Measurements from ENCODE around the gene CLDN4.
"Not testable (repeated sequence)": the region's sequence is repeated elsewhere in the genome, so short reads cannot be mapped to it uniquely, and the experiment has no call there.

Gene CLDN4

DNA sequence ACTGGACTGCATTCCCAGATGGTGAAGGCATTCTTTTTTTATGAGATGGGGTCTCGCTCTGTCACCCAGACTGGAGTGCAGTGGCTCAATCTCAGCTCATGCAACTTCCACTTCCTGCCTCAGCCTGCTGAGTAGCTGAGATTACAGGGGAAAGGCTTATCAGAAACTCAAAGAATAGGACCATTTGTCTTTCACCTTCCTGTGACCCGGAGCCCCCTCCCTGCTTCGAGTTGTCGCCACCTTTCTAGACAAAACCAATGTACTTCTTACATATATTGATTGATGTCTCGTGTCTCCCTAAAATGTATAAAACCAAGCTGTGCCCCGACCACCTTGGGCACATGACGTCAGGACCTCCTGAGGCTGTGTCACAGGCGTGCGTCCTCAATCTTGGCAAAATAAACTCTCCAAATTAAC lies 13.3 kb downstream of the CLDN4 start:
- DNase-seq: no peak

DNA sequence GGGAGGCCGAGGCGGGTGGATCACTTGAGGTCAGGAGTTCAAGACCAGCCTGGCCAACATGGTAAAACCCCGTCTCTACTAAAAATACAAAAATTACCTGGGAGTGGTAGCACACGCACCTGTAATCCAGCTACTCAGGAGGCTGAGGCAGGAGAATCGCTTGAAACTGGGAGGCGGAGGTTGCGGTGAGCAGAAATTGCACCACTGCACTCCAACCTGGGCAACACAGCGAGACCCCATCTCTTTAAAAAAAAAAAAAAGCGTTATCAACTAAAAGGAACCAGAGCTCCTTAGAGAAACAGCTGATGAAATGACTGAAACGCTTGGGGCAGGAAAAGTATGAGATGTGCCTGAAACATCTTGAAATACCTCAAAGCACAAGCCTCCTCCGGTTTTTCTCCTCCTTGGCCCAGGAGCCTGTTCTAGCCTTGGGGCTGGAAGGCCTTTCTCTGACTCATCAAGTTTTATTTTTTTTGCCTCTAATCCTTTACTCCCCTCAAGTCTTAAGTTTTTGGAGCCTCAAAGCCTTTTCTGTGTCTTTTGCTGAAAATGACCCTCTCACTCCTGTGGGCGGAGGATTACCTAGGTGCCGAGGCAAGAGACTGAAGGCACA lies 14.2 kb downstream of the CLDN4 start:
- peak; percentile 68 for DNase-seq

DNA sequence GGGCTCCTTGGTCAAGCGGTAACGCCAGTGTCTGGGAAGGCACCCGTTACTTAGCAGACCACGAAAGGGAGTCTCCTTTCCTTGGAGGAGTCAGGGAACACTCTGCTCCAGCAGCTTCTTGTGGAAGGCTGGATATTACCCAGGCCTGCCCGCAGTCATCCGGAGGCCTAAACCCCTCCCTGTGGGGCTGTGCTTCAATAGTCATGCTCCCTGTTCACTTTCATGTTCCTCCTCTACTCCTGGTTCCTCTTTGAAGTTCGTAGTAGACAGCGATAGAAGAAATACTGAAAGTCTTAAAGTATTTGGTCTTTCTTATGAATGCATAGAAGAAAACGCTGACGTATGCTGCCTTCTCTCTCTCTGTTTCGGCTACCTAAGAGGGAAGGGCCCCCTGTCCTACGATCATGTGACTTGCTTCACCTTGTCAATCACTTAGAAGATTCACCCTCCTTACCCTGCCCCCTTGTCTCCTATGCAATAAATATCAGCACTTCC lies 15.0 kb downstream of the CLDN4 start:
- DNase-seq: not testable (repeated sequence)

DNA sequence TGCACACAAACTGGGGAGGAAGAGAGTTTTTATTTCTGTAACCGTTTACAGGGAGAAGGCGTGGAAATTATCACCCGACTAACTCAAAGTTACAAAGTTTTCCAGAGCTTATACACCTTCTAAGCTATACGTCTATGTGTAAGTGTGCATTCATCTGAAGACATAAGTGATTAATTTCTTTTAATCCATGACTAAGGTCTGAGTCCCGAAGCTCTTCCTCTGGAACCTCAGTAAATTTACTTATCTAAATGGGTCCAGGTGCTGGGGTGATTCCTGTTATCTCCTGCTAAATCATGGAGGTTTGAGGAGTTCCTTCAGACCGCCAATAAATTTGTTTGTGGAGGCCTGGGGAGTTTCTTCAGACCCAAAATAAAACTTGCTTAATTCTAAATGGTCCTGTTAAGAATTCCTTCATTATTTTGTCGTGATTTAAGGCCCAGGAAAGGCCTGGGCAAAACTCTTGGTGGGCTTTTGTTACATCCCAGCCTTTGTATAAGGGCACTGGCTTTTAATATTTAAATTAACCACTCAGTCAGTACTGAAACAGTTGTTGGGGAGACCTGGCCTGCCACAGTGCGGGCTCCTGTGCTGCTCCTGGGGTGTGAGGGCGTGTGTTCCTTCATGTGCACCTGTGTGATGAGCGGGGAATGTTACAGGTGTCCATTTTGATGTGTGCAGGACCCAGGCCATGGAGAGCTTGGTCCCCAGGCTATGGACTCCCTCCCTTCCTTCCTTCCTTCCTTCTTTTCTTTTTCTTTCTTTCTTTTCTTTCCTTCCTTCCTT lies 17.3 kb downstream of the CLDN4 start:
- DNase-seq: no peak

DNA sequence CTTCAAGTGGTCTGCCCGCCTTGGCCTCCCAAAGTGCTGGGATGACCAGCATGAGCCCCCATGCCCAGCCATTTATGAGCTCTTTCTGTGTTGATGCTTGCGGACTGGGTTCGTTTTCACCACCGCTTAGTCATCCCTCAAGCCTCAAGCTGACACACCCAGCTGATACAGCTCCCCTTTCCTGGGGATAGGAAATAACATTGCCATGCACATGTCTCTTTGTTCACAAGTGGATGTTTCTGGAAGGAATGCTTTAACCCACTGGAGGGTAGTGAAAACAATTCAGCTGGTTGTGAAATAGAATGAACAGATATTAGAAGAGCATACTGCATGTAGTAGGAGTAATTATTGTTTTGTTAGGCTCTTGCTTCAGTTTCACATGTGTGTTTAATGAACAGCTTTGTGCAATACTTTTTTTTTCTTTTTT lies 20.0 kb downstream of the CLDN4 start:
- DNase-seq: peak; percentile 98

DNA sequence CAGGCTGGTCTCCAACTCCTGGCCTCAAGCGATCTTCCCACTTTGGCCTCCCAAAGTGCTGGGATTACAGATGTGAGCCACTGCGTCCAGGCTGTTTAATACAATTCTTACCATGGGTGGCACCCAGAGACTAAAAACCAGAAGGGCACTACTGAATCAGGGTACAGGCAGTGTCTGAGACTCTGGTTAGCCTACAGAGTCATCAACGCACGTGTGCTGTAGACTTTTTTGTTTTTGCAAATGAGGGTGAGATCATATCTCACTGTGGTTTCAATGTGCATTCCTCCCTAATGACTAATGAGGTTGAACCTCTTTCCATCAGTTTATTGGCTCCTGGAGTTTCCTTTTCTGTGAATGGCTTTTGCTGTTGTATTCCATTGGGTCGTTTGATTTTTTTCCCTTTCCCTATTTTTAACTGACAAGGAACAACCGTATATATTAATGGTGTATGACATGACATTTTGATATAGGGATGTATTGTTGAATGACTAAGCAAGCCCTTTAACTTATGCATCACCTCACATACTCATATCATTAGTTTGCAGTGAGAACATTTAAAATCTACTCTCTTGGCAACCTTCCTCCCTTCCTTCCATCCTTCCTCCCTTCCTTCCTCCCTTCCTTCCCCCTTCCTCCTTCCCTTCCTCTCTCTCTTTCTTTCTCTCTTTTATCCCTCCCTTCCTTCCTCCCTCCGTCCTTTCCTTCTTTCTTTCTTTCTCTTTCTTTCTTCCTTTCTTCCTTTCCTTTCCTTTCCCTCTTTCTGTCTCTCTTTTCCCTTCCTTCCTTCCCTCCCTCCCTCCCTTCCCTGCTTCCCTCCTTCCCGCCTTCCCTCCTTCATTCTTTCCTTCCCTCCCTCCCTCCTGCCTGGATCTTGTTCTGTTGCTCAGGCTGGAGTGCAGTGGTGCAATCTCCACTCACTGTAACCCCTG lies 20.9 kb downstream of the CLDN4 start:
- peak; percentile 99 for DNase-seq

DNA sequence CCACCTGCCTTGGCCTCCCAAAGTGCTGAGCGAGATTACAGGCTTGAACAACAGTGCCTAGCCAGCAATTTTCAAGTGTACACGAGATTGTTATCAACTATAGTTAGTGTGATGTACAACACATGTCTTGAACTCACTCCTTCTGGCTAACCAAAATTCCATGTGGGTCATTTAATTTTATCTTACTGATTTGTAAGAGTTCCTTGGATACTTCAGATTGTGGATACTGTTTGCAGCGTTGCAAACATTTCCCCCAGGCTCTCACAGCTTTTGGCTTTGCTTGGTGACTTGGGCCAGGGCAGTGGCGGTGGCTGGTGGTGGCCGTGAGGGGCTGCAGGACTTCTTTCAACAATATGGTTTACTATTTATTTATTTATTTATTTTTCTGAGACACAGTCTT lies 21.7 kb downstream of the CLDN4 start:
- no peak for DNase-seq

DNA sequence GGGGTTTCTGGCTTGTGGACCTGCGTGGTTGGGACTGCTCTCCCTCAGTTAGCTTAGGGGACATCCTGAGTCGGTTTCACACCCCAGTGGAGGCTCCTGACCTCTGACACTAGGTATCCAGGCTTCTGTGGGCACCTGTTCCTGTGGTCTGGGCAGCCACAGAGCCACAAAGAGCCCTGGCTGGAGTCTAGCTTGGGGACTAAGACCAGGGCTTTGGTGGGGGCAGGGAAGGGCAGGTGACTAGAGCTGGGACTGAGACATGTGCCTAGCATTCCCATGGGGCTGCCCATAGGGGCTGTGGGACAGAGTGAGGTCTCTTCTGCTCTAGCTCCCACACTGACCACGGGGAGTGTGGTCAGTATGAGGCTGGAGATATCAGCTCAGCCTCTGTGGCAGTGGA lies 26.1 kb downstream of the CLDN4 start:
- no peak for DNase-seq

DNA sequence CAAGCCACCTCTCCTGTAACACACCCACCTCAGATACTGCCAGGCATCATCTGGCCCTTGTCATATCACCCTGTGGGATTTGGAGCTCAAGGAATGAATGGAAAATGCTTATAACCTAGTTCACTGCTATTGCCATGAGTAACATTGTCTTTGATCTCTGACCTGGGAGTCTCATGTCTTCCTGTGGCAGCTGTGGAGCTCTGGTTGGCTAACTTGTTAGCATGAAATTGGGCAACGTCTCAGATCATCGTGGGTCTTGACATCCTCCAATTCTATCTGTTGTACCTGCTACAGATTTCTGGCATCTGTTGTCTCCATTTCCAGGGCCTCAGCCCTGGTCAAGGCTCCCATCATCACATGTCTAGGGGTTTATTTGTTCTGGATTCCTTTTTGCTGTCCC lies 28.0 kb downstream of the CLDN4 start:
- no peak for DNase-seq

DNA sequence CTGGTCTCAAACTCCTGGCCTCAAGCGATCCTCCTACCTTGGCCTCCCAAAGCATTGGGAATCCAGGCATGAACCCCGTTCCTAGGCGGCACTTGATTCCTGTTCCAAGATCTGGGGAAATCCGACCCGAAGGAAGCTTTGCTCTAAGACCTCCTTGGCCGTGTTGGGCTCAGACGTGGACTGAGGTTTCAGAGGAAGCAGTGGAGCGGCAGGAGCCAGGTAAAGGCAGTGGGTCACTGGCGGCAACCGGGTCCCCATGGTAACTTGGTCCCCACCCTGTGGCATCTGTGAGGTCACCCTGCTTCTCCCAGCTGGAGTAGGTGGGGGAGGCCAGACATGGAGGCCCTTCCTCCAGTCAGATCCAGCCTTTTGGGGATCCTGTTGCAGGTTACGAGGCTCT lies 30.1 kb downstream of the CLDN4 start, which contains the start of gene TMEM270:
TMEM270 (plus strand) TSS at position 301 of the 400 bp plus-strand sequence; CDS start at position 337, 36 bp downstream.
- no peak for DNase-seq

DNA sequence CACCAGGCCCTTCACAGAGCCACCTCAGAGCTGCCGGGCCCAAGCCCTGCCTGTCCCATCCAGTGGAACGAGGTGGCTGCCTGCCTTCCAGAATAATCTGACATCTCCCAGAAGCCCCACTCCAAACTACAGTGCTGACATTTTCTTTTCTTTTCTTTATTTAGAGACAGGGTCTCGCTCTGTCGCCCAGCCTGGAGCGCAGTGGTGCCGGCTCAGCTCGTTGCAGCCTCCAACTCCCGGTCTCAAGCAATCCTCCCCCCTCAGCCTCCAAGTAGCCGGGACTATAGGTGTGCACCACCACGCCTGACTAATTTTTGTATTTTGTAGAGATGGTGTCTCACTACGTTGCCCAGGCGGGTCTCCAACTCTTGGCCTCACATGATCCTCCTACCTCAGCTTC lies 30.5 kb downstream of the CLDN4 start:
- no peak for DNase-seq

DNA sequence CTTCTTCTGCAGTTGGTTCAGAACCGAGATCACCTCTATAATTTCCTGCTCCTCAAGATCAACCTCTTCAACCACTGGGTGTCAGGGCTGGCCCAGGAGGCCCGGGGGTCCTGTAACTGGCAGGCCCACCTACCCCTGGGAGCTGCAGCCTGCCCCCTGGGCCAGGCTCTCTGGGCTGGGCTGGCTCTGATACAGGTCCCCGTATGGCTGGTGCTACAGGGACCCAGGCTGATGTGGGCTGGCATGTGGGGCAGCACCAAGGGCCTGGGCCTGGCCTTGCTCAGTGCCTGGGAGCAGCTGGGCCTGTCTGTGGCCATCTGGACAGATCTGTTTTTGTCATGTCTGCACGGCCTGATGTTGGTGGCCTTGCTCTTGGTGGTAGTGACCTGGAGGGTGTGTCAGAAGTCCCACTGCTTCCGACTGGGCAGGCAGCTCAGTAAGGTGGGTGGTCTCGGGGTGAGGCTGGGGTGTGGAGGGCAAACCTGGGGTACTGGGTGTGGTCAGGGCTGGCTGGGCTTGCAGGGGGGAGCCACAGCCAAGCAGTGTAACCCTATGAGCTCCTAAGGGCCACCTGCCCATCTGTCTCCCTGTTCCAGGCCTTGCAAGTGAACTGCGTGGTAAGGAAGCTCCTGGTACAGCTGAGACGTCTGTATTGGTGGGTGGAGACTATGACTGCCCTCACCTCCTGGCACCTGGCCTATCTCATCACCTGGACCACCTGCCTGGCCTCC lies 34.4 kb downstream of the CLDN4 start:
- no peak for DNase-seq

DNA sequence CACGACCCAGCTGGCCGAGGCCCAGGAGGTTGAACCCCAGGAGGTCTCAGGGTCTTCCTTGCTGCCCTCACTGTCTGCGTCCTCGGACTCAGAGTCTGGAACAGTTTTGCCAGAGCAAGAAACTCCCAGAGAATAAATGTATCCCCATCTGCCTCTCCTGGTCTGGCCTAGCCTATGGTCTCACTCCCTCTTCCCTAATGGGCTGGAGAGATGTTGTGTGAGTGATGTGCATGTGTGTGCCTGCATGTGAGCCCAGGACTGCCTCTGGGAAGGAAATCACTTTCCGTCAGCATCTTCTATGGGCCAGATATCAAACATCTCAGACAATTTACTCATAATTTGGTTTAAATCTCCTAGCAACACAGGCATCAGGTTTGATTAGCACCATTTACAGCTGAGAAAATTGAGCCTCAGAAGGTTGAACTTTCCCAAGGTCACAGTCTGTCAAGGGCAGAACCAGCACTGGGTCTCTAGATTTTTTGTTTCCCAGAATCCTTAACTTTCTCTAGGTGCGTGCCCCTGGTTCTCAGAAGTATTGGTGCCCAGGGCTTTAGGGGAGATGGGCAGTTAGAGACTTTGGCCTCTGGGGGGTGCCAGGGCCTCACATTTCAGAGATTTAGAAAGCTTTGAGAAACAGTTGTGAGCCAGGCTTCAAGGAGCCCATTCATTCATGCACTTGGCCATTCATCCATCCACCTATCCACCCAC lies 35.1 kb downstream of the CLDN4 start:
- DNase-seq: peak; percentile 59

DNA sequence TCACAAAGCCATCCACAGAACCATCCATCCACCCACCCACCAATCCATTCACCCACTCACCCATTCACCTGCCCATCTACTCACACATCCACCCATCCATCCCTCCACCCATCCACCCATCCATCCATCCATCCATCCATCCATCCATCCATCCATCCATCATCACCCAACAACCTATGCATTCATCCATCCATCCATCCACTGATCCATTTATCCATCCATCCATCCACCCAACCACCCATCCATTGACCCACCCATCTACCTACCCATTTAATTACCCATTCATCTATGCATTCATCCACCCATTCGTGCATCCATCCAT lies 35.6 kb downstream of the CLDN4 start:
- DNase-seq: no peak

DNA sequence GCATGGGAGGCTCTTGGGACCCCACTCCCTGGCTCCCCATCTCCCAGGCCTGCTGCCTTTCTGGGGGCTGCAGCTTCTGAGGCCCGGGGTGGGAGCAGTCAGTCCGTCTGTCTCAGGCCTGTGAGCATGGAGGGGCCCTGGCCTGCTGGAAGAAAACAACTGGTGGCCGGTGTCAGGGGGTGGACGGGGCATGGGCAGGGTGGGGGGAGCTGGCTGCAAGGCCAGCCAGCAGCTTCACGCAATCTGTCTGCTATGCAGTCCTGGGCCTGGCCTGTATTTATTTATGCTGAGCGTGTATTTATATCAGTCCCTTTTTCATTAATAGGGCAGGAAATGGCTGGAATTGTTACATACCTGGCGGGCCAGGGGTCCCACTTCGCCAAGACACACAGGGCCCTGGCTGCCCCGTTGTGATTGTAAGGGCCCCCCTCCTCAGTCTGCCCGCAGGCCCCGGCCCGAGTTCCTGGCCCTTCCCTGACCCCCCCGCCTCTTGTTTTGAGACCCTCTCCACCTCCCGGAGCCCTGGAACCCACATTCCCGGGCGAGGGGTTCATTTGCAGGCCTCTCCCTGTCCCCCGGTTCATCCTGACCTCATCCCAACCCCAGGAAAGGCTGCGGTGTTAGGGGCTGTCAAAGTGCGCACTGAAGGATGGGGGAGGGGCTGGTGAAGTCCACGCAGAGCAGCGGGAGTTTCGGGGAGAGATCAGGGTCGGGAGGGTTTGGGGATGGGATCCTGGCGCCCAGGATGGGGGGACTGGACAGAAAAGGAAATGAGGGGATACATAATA lies 38.4 kb downstream of the CLDN4 start:
- DNase-seq: no peak

DNA sequence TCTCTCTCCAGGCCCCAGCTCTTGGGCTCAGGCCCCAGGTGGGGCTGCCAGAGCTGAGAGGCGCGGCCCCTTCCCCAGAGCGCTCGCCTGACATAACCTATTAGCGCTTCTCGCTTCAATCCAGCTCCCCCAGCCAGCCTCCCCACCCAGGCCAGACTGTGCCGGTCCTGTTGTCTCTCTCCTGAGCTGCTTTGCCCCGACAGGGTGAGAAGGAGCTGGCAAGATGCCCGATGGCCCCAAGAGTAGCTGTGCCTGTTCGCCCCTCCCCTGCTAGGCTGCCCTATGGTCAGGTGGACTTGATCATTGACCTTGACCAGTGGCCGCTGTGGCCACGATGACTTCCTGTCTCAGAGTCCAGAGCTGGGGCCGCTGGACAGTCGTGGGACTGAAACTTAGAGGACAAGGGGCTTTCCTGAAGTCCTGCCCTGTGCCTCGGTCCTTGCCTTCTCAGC lies 39.3 kb downstream of the CLDN4 start:
- no peak for DNase-seq

DNA sequence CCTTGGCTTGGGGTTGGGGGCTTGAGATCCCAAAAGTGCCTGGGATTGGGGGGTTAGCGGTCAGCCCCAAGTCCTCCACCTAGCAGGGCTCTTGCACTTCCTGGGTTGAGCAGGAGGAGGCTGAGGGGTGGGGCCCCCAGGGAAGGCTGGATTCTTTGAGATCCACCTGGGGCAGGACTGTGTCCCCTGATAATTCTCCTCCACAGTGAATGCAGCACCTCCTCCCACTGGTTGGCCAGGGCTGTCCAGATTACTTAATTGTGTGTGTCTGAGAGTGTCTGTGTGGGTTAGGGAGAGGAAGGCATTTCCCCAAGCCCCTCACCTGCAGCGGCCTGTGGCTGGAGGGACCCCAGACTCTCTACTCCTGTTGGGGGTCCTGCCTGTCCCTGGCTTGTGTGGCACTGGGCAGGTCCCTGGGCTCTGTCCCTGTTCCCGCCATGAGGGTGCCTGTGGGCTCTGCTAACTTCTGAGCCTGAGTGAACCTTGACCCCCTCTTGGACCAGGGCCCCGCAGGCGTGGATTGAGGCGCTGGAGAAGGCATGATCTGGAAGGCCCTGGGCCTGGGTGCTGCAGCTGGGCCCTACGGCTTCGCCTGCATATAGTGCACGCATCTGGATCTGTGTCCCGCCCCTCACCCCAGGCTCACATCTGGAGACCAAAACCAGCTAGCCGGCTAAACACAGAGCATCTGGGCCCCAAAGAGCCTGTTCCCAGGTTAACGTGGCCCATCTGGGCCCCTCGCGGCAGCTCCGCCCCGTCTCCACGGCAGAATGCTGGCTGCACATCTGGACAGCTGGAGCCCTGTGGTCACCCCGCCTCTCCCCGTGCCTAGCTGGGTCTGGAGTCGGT lies 40.6 kb downstream of the CLDN4 start:
- no peak for DNase-seq

DNA sequence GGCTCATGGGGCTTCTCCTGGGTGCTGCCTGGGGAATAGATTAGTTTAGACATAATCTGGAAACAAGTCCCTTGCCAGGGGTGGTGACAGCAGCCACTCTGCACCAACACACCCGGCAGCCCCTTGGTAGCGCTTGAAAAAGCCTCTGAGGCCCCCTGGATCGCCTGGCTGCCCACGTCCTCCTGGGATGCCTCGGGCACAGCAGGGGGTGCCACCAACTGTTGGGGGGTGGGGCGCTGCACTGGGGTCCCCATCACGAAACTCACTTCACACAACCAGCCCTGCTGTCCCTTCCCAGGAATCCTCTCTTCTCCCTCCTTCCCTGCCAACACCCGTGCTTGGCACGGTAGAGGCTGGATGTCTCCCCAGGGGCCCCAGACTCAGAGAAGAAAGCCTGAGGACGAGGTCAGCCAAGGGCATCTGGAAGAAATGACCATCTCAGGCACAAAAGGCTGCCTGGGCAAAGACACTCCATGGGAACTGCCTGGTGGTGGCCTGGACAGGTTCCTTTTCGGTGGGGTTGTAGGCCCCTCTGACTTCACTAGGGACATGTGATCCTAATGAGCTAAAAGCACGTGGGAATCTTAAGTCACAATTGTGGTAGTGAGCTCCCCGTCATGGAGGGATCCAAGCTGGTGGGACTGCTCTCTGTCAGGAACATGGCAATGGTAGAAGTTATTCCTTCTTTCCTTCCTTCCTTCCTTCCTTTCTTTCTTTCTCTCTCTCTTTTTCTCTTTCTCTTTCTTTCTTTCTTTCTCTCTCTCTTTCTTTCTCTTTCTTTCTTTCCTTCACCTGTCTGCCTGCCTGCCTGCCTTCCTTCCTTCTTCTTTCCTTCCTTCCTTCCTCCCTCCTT lies 41.5 kb downstream of the CLDN4 start:
- no peak for DNase-seq

DNA sequence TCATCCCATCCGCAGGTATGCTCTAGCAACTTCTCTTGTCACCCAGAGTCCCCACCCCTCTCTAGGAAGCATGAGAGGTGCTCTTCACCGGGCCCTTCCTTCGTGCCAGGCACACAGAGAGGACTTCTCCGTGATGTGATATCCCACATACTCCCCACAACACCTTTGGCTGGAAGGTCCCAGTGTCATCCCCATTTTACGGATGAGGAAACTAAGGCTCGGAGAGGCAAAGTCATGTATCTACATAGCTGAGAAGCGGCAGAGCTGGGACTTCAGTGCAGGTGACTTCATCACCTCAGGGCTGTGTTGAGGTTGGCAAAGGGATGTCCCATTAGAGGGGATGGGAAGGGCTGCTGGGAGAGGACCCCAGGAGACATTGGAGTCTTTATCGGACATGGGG lies 45.6 kb downstream of the CLDN4 start:
- no peak for DNase-seq
